Stimulated activated naive CD8-positive, alpha-beta T cell treated with anti-CD3 and anti-CD28 coated beads, Interleukin-15, Interleukin-2, amounts not matched to agents 100 U/mL and 50 U/mL, for 24 hours (primary cell): Measurements from ENCODE around the gene EVC.

Experiments
- ATAC-seq: fragments of 150-1000 bp; cut with Tn5 transposase; one replicate; pipeline ENCODE4 v1.10.0; 2021
- DNase-seq: peaks from one replicate; pipeline ENCODE4 v3.0.0; 2021

EVC gene

DNA sequence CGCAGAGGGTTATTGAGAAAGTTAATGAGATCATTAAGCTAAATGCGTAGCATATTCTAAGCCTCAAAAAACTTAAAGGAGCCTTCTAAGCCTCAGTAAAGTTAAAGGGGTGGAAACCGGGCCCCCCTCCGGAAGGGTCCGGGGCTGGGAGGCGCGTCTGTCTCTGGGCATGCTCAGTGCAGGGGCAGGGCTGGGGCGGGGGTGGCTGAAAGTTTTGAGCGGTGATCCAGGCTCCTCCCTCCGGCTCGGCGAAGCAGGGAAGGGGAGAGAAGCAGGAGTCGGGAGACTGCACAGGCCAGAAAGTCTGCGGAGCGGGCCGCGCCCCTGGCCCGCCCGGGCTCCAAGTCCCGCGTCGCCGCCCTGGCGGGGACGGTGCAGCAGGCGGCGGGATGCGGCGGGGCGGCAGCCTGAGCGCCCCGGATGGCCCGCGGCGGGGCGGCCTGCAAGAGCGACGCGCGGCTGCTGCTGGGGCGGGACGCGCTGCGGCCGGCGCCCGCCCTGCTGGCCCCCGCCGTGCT, at the start of gene EVC:
EVC (plus strand) TSS at position 241 of the 518 bp plus-strand sequence; CDS start at position 421, 180 bp downstream.
- peak; percentile 13 for ATAC-seq
- peak; percentile 22 for DNase-seq

DNA sequence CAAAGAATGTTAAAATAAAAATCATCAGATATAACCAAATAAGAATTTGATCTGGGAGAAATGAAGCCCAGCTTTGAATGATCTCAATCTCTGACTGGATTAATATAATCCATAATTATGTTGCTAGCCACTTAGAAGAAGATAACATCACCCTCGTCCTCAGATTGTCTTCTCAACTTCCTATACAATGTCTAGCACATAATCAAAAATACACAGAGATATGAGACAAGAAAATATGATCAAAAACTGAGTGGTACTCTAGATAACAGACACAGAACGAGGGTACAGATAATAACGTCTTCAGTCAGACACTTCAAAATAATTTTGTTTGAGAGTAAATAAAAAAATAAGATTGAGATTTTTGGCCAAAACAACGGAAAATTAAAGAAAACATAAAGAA, 49.8 kb upstream of the EVC start:
- ATAC-seq (no peak), DNase-seq (no peak)

DNA sequence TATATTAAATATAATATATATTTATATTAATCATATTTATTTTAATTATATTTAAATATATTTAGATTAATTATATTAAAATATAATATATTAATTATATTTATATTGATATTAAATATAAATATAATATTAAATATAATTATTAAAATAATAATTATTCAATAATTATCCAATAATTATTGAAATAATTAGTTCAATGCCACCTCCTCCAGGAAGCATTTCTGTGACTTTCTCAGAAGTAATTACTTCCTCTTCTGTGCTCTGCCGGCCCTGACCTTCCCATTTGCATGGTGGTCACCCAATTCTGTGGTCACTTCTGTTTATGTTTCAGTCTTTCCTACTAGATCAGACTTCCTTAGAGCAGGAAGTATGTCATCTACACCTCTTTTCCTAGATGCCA, 48.4 kb upstream of the EVC start:
- ATAC-seq (no peak), DNase-seq (no peak)

- DNase-seq (no peak), ATAC-seq (no peak)
These were observed 46.2 kb upstream of the EVC start for GRCh38 chr4:5664778-5665177.

DNA sequence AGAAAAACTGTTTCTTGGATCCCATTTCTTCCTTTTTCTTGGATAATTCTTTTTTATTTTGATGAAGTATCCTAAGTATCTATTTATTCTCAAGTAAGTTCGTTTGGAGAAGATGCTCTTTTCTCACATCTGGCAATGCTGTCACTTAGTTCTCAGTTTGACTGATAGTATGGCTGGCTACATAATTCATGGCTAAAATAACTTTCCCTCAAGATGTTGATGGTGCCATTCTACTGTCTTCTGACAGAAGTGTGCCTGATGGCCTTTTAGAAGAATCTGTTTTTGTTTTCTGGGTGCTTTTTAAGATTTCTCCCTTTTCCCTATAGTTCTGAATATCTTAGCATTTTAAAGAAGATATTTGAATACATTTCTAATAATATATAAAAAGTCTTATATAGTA, 44.3 kb upstream of the EVC start:
- DNase-seq, result no peak
- no peak for ATAC-seq

DNA sequence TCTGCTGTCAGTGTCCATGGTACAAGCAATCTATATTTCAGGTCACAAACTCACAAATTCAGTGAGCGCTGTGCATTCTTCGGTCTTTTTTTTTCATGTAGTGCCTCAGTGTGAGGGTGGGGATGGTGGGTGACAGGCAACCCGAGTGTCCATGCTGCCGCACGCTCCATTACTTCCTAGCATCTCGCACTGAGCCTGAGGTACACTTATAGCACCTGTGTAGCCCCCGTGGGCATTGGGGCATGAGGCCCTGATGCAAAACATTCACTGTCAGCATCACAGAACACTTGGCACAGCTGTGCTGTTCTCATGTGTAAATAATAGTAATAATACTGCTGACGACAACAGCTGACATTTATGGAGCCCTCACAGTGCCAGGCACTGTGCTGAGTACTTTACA, 34.2 kb upstream of the EVC start:
- ATAC-seq (no peak), DNase-seq (no peak)

GRCh38 chr4:5678977-5679376, 32.0 kb upstream of the EVC start:
- DNase-seq (no peak), ATAC-seq (no peak)

- DNase-seq, result no peak
- ATAC-seq, result no peak
These were observed 27.4 kb upstream of the EVC start for GRCh38 chr4:5683566-5683965.

GRCh38 chr4:5685296-5685695, 25.7 kb upstream of the EVC start:
- no peak for ATAC-seq
- DNase-seq, result no peak

GRCh38 chr4:5686338-5686737, 24.7 kb upstream of the EVC start:
- no peak for ATAC-seq

GRCh38 chr4:5689065-5689464, 21.9 kb upstream of the EVC start:
- no peak for DNase-seq
- no peak for ATAC-seq

More at GRCh38 chr4:5686338-5686737, 24.7 kb upstream of the EVC start:
- no peak for DNase-seq

DNA sequence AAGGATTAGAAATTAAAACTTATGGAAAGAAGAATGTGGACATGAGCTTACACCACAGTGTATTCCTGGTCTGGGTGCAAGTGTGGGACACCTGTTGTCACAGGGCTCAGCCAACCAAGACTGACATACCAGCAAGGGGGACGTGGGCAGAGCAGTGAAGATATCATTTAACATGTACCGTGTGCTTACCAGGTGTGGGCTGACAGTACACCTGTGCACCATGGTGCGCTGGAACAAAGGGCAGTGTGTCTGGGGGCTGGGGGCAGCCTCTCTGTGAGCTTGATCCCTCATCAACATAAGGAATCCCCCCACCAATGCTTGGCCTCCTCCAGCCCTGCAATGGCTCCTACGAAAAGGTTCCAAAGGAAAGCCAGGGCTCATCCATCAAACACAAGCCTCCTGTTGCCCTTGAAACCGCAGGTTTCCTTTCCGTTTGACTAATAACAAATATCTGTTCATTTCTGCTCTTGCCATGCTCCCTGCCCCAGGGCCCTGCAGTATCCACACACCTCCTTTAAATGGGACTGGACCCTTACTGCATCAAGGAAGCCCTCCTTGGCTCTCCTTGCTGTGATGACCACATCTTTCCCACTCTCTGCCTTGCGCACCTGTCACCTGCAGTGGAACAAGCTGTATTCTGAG, 19.4 kb upstream of the EVC start:
- ATAC-seq (no peak), DNase-seq (no peak)

DNA sequence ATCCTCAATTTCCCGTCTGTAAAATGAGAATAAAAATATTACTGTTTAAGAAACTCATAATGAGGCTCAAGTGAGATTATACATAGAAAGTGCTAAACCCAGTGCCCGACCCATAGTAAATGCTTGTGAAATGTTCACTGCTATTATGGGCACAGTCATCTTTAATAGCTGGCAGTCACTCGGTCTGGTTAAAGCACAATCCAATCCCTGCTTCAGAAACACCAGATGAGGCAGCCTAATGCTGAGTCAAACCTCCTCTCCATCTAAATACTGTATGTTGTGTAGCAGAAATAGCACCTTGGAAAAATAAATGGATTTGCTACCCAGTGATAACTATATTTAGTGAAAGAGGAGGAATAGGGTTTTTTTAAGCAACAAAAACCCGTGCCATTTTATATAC, 17.1 kb upstream of the EVC start:
- no peak for ATAC-seq

GRCh38 chr4:5696341-5696740, 14.7 kb upstream of the EVC start:
- ATAC-seq, result no peak
- no peak for DNase-seq

More for the DNA sequence above, 17.1 kb upstream of the EVC start:
- DNase-seq, result no peak

DNA sequence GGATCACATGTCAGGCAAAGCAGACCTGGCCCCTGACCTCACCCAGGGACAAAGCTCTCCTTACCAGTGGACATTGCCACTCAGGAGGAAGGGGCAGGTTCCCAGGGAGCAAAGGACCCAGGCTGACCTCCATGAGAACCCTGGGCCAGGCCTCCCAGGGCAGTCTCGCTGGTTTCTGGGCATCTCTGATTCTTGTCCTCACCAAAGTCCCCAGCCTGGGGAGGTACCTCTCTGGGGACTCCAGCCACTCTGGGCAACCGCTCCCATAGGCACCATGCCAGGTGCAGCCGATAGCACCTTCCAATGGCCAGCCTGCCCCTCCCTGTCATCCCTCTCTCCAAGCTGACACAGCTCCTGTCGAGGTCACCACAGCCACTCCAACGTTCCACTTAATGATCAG, 10.5 kb upstream of the EVC start:
- ATAC-seq (no peak), DNase-seq (no peak)

- no peak for ATAC-seq
These were observed 9.0 kb upstream of the EVC start for GRCh38 chr4:5701971-5702370.

DNA sequence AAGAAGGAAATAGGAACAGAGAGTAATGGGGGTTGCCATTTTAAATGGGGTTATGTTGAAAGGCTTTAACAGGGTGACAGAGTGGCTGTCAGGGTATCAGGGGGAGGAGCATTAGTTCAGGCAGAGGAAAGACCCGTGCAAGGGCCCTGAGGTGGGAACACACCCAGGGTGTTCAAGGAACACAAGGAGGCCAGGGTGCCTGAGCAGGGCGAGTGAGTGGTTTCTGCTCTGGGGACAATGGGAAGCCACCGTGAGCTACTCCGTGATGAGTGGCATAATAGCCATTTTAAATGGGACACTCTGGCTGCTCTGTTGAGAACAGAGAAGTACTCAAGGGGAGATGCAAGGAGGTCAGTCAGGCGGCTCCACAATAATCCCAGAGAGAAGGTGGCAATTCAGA, 7.2 kb upstream of the EVC start:
- ATAC-seq (no peak), DNase-seq (no peak)

More at GRCh38 chr4:5701971-5702370, 9.0 kb upstream of the EVC start:
- DNase-seq, result no peak

DNA sequence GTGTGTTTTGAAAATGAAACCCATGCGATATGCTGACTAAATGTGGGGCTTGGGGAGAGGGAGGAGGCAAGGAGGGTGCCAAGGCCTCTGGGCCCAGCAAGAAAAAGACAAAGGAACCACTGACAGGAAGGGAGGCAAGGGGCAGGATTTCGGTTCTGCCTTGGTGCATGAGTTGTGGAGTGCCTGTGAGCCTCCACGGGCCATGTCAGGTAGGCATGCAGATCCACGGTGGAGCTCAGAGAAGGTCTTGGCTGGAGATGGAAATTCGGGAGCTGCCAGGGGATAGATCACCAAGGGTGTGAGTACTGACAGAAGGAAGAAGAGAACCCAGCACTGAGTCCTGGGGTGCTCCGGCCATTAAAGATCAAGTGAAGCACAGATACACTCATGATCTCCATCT, 6.7 kb upstream of the EVC start:
- DNase-seq (no peak), ATAC-seq (no peak)

GRCh38 chr4:5705647-5706320, 5.2 kb upstream of the EVC start:
- ATAC-seq (no peak), DNase-seq (no peak)

GRCh38 chr4:5706486-5707290, 4.3 kb upstream of the EVC start:
- no peak for ATAC-seq

DNA sequence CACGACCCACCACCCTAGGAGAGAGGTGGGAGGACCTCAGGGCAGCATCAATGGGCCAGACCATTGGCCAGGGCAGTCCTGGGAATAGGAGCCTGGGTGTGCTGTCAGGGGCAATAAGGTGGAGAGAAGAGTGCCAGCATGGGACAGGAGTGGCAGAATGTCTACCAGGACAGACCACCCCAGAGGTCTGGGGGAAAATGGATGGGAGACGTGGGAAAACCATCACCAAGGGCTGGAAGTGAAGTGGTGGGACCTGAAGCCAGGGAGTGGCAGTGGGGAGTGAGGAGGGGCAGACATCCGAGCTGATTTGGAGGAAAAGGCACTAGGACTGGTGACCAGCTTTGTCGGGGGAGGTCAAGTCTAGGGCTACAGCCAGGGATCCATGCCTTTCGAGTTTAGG, 3.6 kb upstream of the EVC start:
- no peak for ATAC-seq
- DNase-seq, result no peak

More at GRCh38 chr4:5706486-5707290, 4.3 kb upstream of the EVC start:
- DNase-seq, result no peak

- DNase-seq (no peak), ATAC-seq (no peak)
These were observed 3.1 kb upstream of the EVC start for GRCh38 chr4:5707778-5708448.
